Loucy (cell line): ENCODE measurements around the gene B9D1.

ENCODE experiments used
- H2AFZ ChIP-seq: fragments of 200-600 bp; sonication (generic); 2 replicates; pipeline ENCODE4 v1.6.0; 2016; ENCODE audit warnings: antibody characterized with exemption, mild to moderate bottlenecking, low read length, moderate library complexity
- H3F3A ChIP-seq: fragments of 200-600 bp; 2 replicates; pipeline ENCODE4 v1.6.0; 2016; ENCODE audit warnings: antibody characterized with exemption, low read depth, mild to moderate bottlenecking
- H3K27me3 ChIP-seq: fragments of 200-600 bp; sonication (generic); 2 replicates; pipeline ENCODE4 v1.6.1; 2014; ENCODE audit warnings: low read length, mild to moderate bottlenecking; ENCODE audit not compliant: insufficient read depth, poor library complexity, severe bottlenecking
- H3K36me3 ChIP-seq: fragments of 200-600 bp; sonication (generic); 2 replicates; pipeline ENCODE4 v1.6.1; 2016; ENCODE audit warnings: low read length; ENCODE audit not compliant: insufficient read depth
- H3K4me1 ChIP-seq: fragments of 200-600 bp; sonication (generic); 2 replicates; pipeline ENCODE4 v1.5.1; 2014; ENCODE audit warnings: low read length, mild to moderate bottlenecking; ENCODE audit not compliant: insufficient read depth, poor library complexity, severe bottlenecking
- H3K4me2 ChIP-seq: fragments of 200-600 bp; sonication (generic); 2 replicates; pipeline ENCODE4 v1.6.0; 2014; ENCODE audit warnings: antibody characterized with exemption, low read length, low read depth, mild to moderate bottlenecking; ENCODE audit not compliant: poor library complexity, severe bottlenecking
- H3K4me3 ChIP-seq: fragments of 200-600 bp; sonication (generic); 2 replicates; pipeline ENCODE4 v1.5.1; 2014; ENCODE audit warnings: low read length, mild to moderate bottlenecking, mixed read lengths; ENCODE audit not compliant: poor library complexity, severe bottlenecking
- H3K79me2 ChIP-seq: fragments of 200-600 bp; sonication (generic); 2 replicates; pipeline ENCODE4 v1.6.1; 2014; ENCODE audit warnings: low read length; ENCODE audit not compliant: insufficient read depth
- H3K9ac ChIP-seq: fragments of 200-600 bp; sonication (generic); 2 replicates; pipeline ENCODE4 v1.6.0; 2014; ENCODE audit warnings: mild to moderate bottlenecking, low read depth, low read length, moderate library complexity; ENCODE audit not compliant: poor library complexity, severe bottlenecking
- H3K9me2 ChIP-seq: fragments of 200-600 bp; sonication (generic); replicated peaks from 2 replicates; pipeline ENCODE4 v1.6.1; 2016; ENCODE audit warnings: low read depth, low read length, mixed read lengths
- H3K9me3 ChIP-seq: fragments of 200-600 bp; sonication (generic); 2 replicates; pipeline ENCODE4 v1.6.1; 2014; ENCODE audit warnings: mild to moderate bottlenecking, antibody characterized with exemption, low read length, low read depth; ENCODE audit not compliant: insufficient read depth
- H4K20me1 ChIP-seq: fragments of 200-600 bp; sonication (generic); 2 replicates; pipeline ENCODE4 v1.6.0; 2014; ENCODE audit warnings: antibody characterized with exemption, low read length, mild to moderate bottlenecking; ENCODE audit not compliant: insufficient read depth, poor library complexity, severe bottlenecking
- CTCF ChIP-seq: fragments of 200-600 bp; sonication (generic); conservative IDR thresholded peaks from 2 replicates; pipeline ENCODE4 v1.5.1; 2014; ENCODE audit warnings: mild to moderate bottlenecking, antibody characterized with exemption, low read length
- EZH2phosphoT487 ChIP-seq: fragments of 200-600 bp; IDR thresholded peaks from 2 replicates; pipeline ENCODE4 v1.6.1; 2018; ENCODE audit warnings: antibody characterized with exemption, mild to moderate bottlenecking, moderate library complexity, borderline replicate concordance

Gene B9D1

GRCh38 chr17:19397556-19398041 lies 35.1 kb upstream of the B9D1 start:
- Histone ChIP-seq H3K9ac (no peak overlapping the region), H3K4me1 (peaks cover 8% of the 10 kb centered on the region), H3K4me2 (no peak overlapping the region), H3F3A (no peaks in the 10 kb centered on the region), H3K9me3 (no peaks in the 10 kb centered on the region), H3K36me3 (no peaks in the 10 kb centered on the region), H3K4me3 (no peak overlapping the region), H4K20me1 (no peaks in the 10 kb centered on the region), H3K27me3 (no peaks in the 10 kb centered on the region), H3K9me2 (no peaks in the 10 kb centered on the region), H2AFZ (no peak overlapping the region), H3K79me2 (no peaks in the 10 kb centered on the region)
- TF ChIP-seq EZH2phosphoT487 (no peak), CTCF (no peak)

- Histone ChIP-seq H3K9me3 (no peaks in the 10 kb centered on the region), H3K79me2 (no peaks in the 10 kb centered on the region), H2AFZ (no peak overlapping the region), H3K4me2 (no peak overlapping the region), H3K4me3 (no peak overlapping the region), H3K9me2 (no peaks in the 10 kb centered on the region), H3K4me1 (peaks cover 2% of the 10 kb centered on the region), H3K36me3 (no peaks in the 10 kb centered on the region), H3K27me3 (no peaks in the 10 kb centered on the region), H4K20me1 (no peaks in the 10 kb centered on the region), H3K9ac (no peak overlapping the region), H3F3A (no peaks in the 10 kb centered on the region)
- no peak for TF ChIP-seq EZH2phosphoT487
- no peak for TF ChIP-seq CTCF
Measured at GRCh38 chr17:19392303-19392702, 29.8 kb upstream of the B9D1 start.

- H3K4me1 ChIP-seq = peaks cover 5% of the 10 kb centered on the region
- TF ChIP-seq EZH2phosphoT487 (no peak), CTCF (no peak)
- H3K79me2 ChIP-seq = no peaks in the 10 kb centered on the region
- H3K9me3 ChIP-seq = no peaks in the 10 kb centered on the region
- H3K27me3 ChIP-seq = no peaks in the 10 kb centered on the region
- H3K4me3 ChIP-seq = no peak overlapping the region
- no peaks in the 10 kb centered on the region for H3F3A ChIP-seq
- no peaks in the 10 kb centered on the region for H4K20me1 ChIP-seq
- H3K36me3 ChIP-seq = no peaks in the 10 kb centered on the region
- H3K9me2 ChIP-seq = no peaks in the 10 kb centered on the region
- H3K9ac ChIP-seq = no peak overlapping the region
- H2AFZ ChIP-seq = no peak overlapping the region
- H3K4me2 ChIP-seq = no peak overlapping the region
Measured at GRCh38 chr17:19391432-19391831, 28.9 kb upstream of the B9D1 start.
